H1 (cell line): Measurements from ENCODE around the gene POLR2L. TPM values are rescaled to one million over a fixed set of nuclear protein-coding genes. Genes with fewer than 3 reads are reported as not detected.

Experiments used
- CTCF ChIA-PET: fragments of 300-600 bp; sonication (Branson Sonifier 250); formaldehyde crosslinking; loops from one replicate; lab custom pipeline; 2021; ENCODE audit not compliant: partially characterized antibody; lab: Charles Lee
- POLR2A ChIA-PET: fragments of 300-600 bp; sonication (Branson Sonifier 250); formaldehyde crosslinking; loops from one replicate; lab custom pipeline; 2021; ENCODE audit warnings: inconsistent platforms; ENCODE audit not compliant: partially characterized antibody; lab: Charles Lee
- DNase-seq, 2 experiments: peaks; one replicate each; pipeline versions ENCODE4 v3.0.0 to v3.0.0-alpha.2; 2010 to 2022; ENCODE audit warnings: low spot score in 2 of 2, low read depth in 1 of 2, mixed read lengths in 1 of 2
- FAIRE-seq: peaks from 2 replicates; lab custom pipeline; 2011; peaks lifted over from hg19 to GRCh38; lab: Jason Lieb, UNC
- H2AFZ ChIP-seq: 2 replicates; pipeline ENCODE4 v1.8.1; 2012; ENCODE audit warnings: low read length, inconsistent platforms
- H2AK5ac ChIP-seq: 2 replicates; pipeline ENCODE4 v1.6.1; 2013; ENCODE audit warnings: low read depth, low read length
- H2BK120ac ChIP-seq: replicated peaks from 2 replicates; pipeline ENCODE3; 2013; ENCODE audit warnings: low read depth, low read length, inconsistent platforms
- H2BK12ac ChIP-seq: 2 replicates; pipeline ENCODE4 v1.6.1; 2013; ENCODE audit warnings: low read depth, low read length
- H2BK15ac ChIP-seq: 2 replicates; pipeline ENCODE4 v1.6.1; 2013; ENCODE audit warnings: low read length
- H2BK20ac ChIP-seq: 2 replicates; pipeline ENCODE4 v1.6.1; 2013; ENCODE audit warnings: low read length
- H2BK5ac ChIP-seq: 2 replicates; pipeline ENCODE4 v1.6.1; 2013; ENCODE audit warnings: low read depth, low read length
- H3K14ac ChIP-seq: 2 replicates; pipeline ENCODE4 v1.6.1; 2013; ENCODE audit warnings: inconsistent platforms; ENCODE audit not compliant: insufficient read length
- H3K18ac ChIP-seq: 2 replicates; pipeline ENCODE4 v1.6.1; 2013; ENCODE audit warnings: low read length; ENCODE audit errors: extremely low read depth
- H3K23ac ChIP-seq: 2 replicates; pipeline ENCODE4 v1.6.1; 2013; ENCODE audit warnings: inconsistent platforms; ENCODE audit not compliant: insufficient read length
- H3K23me2 ChIP-seq: 2 replicates; pipeline ENCODE4 v1.6.1; 2013; ENCODE audit warnings: low read depth, low read length
- H3K27ac ChIP-seq: 2 replicates; pipeline ENCODE4 v1.6.1; 2011; ENCODE audit warnings: low read depth, low read length, inconsistent platforms
- H3K27me3 ChIP-seq, 4 experiments: replicated peaks in 1 of 4; 1 replicate in 1 of 4; 2 replicates in 3 of 4; pipeline versions ENCODE4 v1.6.1 to v1.8.1; 2011 to 2013; ENCODE audit warnings: low read length in 3 of 4, mild to moderate bottlenecking in 3 of 4, inconsistent platforms in 2 of 4, mixed read lengths in 2 of 4, moderate library complexity in 1 of 4; ENCODE audit not compliant: control insufficient read depth in 3 of 4, insufficient read depth in 3 of 4; ENCODE audit errors: extremely low read depth in 1 of 4
- H3K36me3 ChIP-seq, 4 experiments: 2 replicates each; pipeline versions ENCODE4 v1.6.1 to v1.8.1; 2011 to 2013; ENCODE audit warnings: mild to moderate bottlenecking in 4 of 4, low read length in 3 of 4, moderate library complexity in 2 of 4, control low read depth in 1 of 4, inconsistent platforms in 1 of 4; ENCODE audit not compliant: insufficient read depth in 4 of 4, control insufficient read depth in 2 of 4
- H3K4ac ChIP-seq: replicated peaks from 2 replicates; pipeline ENCODE3; 2013; ENCODE audit warnings: low read length, low read depth, mixed read lengths, inconsistent platforms; ENCODE audit not compliant: insufficient read length
- H3K4me1 ChIP-seq, 4 experiments: replicated peaks in 1 of 4; 1 replicate in 1 of 4; 2 replicates in 3 of 4; pipeline versions ENCODE4 v1.6.1 to v1.8.1; 2011 to 2013; ENCODE audit warnings: low read length in 3 of 4, inconsistent platforms in 2 of 4, mixed read lengths in 1 of 4; ENCODE audit not compliant: insufficient read depth in 4 of 4, control insufficient read depth in 3 of 4
- H3K4me2 ChIP-seq, 2 experiments: 2 replicates each; pipeline versions ENCODE4 v1.6.1 to v1.8.1; 2011 to 2013; ENCODE audit warnings: low read depth in 2 of 2, low read length in 2 of 2, control low read depth in 1 of 2, inconsistent platforms in 1 of 2, mild to moderate bottlenecking in 1 of 2; ENCODE audit not compliant: insufficient read depth in 1 of 2
- H3K4me3 ChIP-seq, 4 experiments: fragments of 200-600, 300-600 bp in 1 of 4; sonication (generic), shearing (Covaris generic), sonication (Bioruptor Twin) in 1 of 4; 2 replicates each; pipeline versions ENCODE4 v1.5.1 to v1.8.1; 2011 to 2016; ENCODE audit warnings: low read length in 4 of 4, low read depth in 3 of 4, control low read depth in 2 of 4, inconsistent platforms in 2 of 4, mild to moderate bottlenecking in 2 of 4, mixed read lengths in 1 of 4, moderate library complexity in 1 of 4; ENCODE audit not compliant: insufficient read depth in 2 of 4; ENCODE audit errors: extremely low read depth in 1 of 4
- H3K56ac ChIP-seq: replicated peaks from 2 replicates; pipeline ENCODE3; 2013; ENCODE audit warnings: low read depth, mild to moderate bottlenecking, mixed read lengths, low read length, inconsistent platforms; ENCODE audit not compliant: insufficient read length
- H3K79me1 ChIP-seq: 2 replicates; pipeline ENCODE4 v1.6.1; 2013; ENCODE audit warnings: low read depth, low read length, control low read depth
- H3K79me2 ChIP-seq, 2 experiments: 2 replicates each; pipeline versions ENCODE4 v1.6.1 to v1.8.1; 2012 to 2013; ENCODE audit warnings: low read length in 2 of 2, mild to moderate bottlenecking in 2 of 2, inconsistent platforms in 1 of 2; ENCODE audit not compliant: insufficient read depth in 2 of 2, control insufficient read depth in 1 of 2
- H3K9ac ChIP-seq, 4 experiments: replicated peaks in 1 of 4; 1 replicate in 1 of 4; 2 replicates in 3 of 4; pipeline versions ENCODE4 v1.6.1 to v1.8.1; 2011 to 2013; ENCODE audit warnings: low read depth in 3 of 4, low read length in 3 of 4, control low read depth in 2 of 4, mild to moderate bottlenecking in 2 of 4, moderate library complexity in 2 of 4, inconsistent platforms in 1 of 4; ENCODE audit errors: extremely low read depth in 1 of 4
- H3K9me3 ChIP-seq, 2 experiments: 2 replicates each; pipeline versions ENCODE4 v1.6.1 to v1.8.1; 2012 to 2013; ENCODE audit warnings: mild to moderate bottlenecking in 2 of 2, moderate library complexity in 2 of 2, control low read depth in 1 of 2, inconsistent platforms in 1 of 2, low read depth in 1 of 2, low read length in 1 of 2, mixed read lengths in 1 of 2; ENCODE audit not compliant: insufficient read depth in 2 of 2
- H4K20me1 ChIP-seq, 2 experiments: replicated peaks in 1 of 2; 2 replicates each; pipeline versions ENCODE3 to v1.8.1; 2011 to 2013; ENCODE audit warnings: inconsistent platforms in 2 of 2, low read length in 2 of 2, mild to moderate bottlenecking in 1 of 2; ENCODE audit not compliant: insufficient read depth in 2 of 2, control insufficient read depth in 1 of 2
- H4K5ac ChIP-seq: 2 replicates; pipeline ENCODE4 v1.6.1; 2013; ENCODE audit warnings: low read length, low read depth, mixed read lengths, inconsistent platforms; ENCODE audit not compliant: insufficient read length
- H4K8ac ChIP-seq: 2 replicates; pipeline ENCODE4 v1.8.0; 2013; ENCODE audit warnings: mild to moderate bottlenecking, moderate library complexity, low read length, inconsistent platforms; ENCODE audit not compliant: insufficient read depth; ENCODE audit errors: extremely low read depth
- H4K91ac ChIP-seq: replicated peaks from 2 replicates; pipeline ENCODE3; 2013; ENCODE audit warnings: low read length, mixed read lengths, inconsistent platforms; ENCODE audit not compliant: insufficient read length
- ASH2L ChIP-seq: fragments of 200-600, 300-600 bp; sonication (generic); IDR thresholded peaks from one replicate; pipeline ENCODE4 v1.7.1; 2017; ENCODE audit warnings: low read length
- CBX5 ChIP-seq: fragments of 300-800, 300-1000 bp; sonication (generic); IDR thresholded peaks from 2 replicates; pipeline ENCODE4 v1.7.1; 2016; ENCODE audit warnings: antibody characterized with exemption, low read length, low read depth
- CEBPB ChIP-seq: IDR thresholded peaks from 2 replicates; pipeline ENCODE4 v1.6.1; 2012; ENCODE audit warnings: low read depth, low read length
- EP300 ChIP-seq, 2 experiments: IDR thresholded peaks; 1 replicate in 1 of 2; 2 replicates in 1 of 2; pipeline ENCODE4 v1.6.1; 2011 to 2012; ENCODE audit warnings: low read depth in 2 of 2, low read length in 2 of 2, mild to moderate bottlenecking in 2 of 2, borderline replicate concordance in 1 of 2, inconsistent platforms in 1 of 2, moderate library complexity in 1 of 2
- RNF2 ChIP-seq: fragments of 200-900, 300-1000 bp; sonication (generic); IDR thresholded peaks from 2 replicates; pipeline ENCODE4 v1.7.1; 2016; ENCODE audit warnings: borderline replicate concordance, low read depth, mild to moderate bottlenecking, antibody characterized with exemption, low read length; ENCODE audit not compliant: poor library complexity, severe bottlenecking; ENCODE audit errors: missing control alignments
- TAF1 ChIP-seq: IDR thresholded peaks from 2 replicates; pipeline ENCODE4 v1.6.1; 2011; ENCODE audit warnings: mild to moderate bottlenecking, low read depth, low read length
- TBP ChIP-seq: IDR thresholded peaks from 2 replicates; pipeline ENCODE4 v1.6.1; 2011; ENCODE audit warnings: low read depth, low read length, improper control_type of control experiment
- WGBS, 2 experiments: shearing (Covaris generic) in 1 of 2; methylation state at CpG; one replicate each; pipeline versions ENCODE4 v1.1.6 to v1.1.7; 2013 to 2015; ENCODE audit warnings: low lambda C conversion rate in 2 of 2, mixed read lengths in 2 of 2, inconsistent platforms in 1 of 2, low coverage in 1 of 2, missing lambda C conversion rate in 1 of 2; ENCODE audit not compliant: insufficient replicate concordance in 2 of 2, insufficient coverage in 1 of 2, insufficient read length in 1 of 2; ENCODE audit errors: extremely low coverage in 1 of 2, missing lambda C conversion rate in 1 of 2; 5-methylcytosine and 5-hydroxymethylcytosine counted together
- polyA plus RNA-seq, 7 experiments: library from polyadenylated mRNA; depleted of rRNA in 3 of 7; stranded (reverse) in 5 of 7; unstranded in 2 of 7; fragments of >200 nt in 5 of 7; fragments of 200-250 nt in 2 of 7; gene quantifications; 1 replicate in 5 of 7; 2 replicates in 1 of 7; 4 replicates in 1 of 7; pipeline versions ENCODE4 v1.2.1 to v1.2.3, GENCODE V29; 2011 to 2013; ENCODE audit warnings: missing spikeins in 2 of 7, mixed read lengths in 2 of 7
- total RNA-seq: library from RNA; stranded (reverse); fragmentation: NEBNext Ultra II Directional; extraction: Animal tissue kit (Norgen Biotek cat#: 25700); gene quantifications from 2 replicates; pipeline ENCODE4 v1.2.1, GENCODE V29; 2021
- TF ChIP-seq, protein P1 (sequence below): IDR thresholded peaks from 2 replicates; pipeline ENCODE4 v1.6.1; 2012; ENCODE audit warnings: low read length, inconsistent platforms
- TF ChIP-seq, protein P2 (sequence below): IDR thresholded peaks from 2 replicates; pipeline ENCODE4 v1.6.1; 2011; ENCODE audit warnings: low read depth, mild to moderate bottlenecking, low read length; ENCODE audit not compliant: insufficient read depth

The POLR2L gene
- total and polyA plus RNA-seq, 2 of the 8 experiments (the other 6 are each of a cell fraction or from before 2014, with no cell fraction given): 140 to 151 TPM

DNA sequence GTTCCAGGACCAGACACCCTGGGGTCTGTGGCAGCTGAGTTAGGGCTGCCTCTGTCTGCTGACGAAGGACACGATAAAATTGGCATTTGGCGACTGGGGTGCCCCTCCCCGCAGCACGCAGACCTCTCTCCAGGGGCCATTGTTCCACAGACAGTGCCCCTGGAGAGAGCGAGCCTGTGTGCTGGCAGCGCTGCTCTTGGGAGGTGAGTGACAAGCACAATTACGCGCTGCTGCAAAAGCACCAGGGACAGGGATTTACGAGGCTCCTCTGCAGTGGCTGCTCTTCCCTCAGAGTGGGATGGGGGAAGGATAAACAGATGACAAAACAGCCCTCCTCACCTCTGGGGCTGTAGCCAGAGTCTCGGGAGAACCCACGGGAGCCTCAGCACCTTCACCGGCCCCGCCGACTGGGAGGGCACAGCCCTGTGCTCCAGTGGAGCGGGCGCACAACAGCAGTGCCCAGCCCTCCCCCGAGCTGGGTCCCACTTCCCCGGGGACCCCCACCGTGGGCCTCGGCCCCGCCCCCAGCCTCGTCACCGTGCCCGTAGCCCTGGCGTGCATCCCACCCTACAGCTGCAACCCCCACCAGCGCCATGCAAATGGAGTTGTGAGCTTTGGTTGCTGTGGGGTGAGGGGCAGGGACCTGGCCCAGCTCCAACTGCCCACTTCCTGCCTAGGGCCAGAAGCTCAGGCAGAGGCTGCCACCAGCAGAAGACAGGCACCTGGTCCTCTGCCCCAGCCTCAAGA lies 48.6 kb upstream of the POLR2L start:
- CTCF ChIA-PET: interaction anchor here (0.6 to 4.8 kb wide), 15 partner anchors 10 to 99 kb away, joined by 3 to 20 read pairs (median 3); no protein-coding TSS in a partner anchor
- TF ChIP-seq, protein P1, sequence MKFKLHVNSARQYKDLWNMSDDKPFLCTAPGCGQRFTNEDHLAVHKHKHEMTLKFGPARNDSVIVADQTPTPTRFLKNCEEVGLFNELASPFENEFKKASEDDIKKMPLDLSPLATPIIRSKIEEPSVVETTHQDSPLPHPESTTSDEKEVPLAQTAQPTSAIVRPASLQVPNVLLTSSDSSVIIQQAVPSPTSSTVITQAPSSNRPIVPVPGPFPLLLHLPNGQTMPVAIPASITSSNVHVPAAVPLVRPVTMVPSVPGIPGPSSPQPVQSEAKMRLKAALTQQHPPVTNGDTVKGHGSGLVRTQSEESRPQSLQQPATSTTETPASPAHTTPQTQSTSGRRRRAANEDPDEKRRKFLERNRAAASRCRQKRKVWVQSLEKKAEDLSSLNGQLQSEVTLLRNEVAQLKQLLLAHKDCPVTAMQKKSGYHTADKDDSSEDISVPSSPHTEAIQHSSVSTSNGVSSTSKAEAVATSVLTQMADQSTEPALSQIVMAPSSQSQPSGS: no peak
- TF ChIP-seq TBP: no peak
- TF ChIP-seq EP300 (IDR thresholded peaks at IDR 0.05; ENCODE audit: borderline replicate concordance in 1 of 2, low read depth in 2 of 2, low read length in 2 of 2): no peak
- no peak for TF ChIP-seq ASH2L
- no peak for TF ChIP-seq RNF2
- TF ChIP-seq TAF1: no peak
- TF ChIP-seq CBX5: no peak
- TF ChIP-seq, protein P2, sequence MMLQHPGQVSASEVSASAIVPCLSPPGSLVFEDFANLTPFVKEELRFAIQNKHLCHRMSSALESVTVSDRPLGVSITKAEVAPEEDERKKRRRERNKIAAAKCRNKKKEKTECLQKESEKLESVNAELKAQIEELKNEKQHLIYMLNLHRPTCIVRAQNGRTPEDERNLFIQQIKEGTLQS: no peak
- no peak for TF ChIP-seq CEBPB

More for the DNA sequence above, 48.6 kb upstream of the POLR2L start:
- no peaks in the 10 kb centered on the region for H3K9me3 ChIP-seq
- H2BK20ac ChIP-seq: no peak overlapping the region
- H3K14ac ChIP-seq: no peak overlapping the region
- H3K36me3 ChIP-seq: peaks cover 0 to 12% (median 7%) of the 10 kb centered on the region in 4 experiments; a peak in 3 of 8 replicates
- no peaks in the 10 kb centered on the region for H3K23me2 ChIP-seq
- H3K4me3 ChIP-seq: no peak overlapping the region
- peaks cover 0 to 19% of the 10 kb centered on the region in 2 experiments for H4K20me1 ChIP-seq
- H4K8ac ChIP-seq: no peak overlapping the region
- no peak overlapping the region for H3K27ac ChIP-seq
- no peak overlapping the region for H4K91ac ChIP-seq
- H2BK12ac ChIP-seq: peak overlapping the region; percentile 68; the same call in 1 of the 2 replicates
- no peak overlapping the region for H3K18ac ChIP-seq
- H2BK15ac ChIP-seq: no peak overlapping the region
- DNase-seq (no peak), FAIRE-seq (no peak)
- 84% methylated on average over 16 of the region's 27 CpGs; no CpG with 5 or more reads in 1 of the 2 experiments for WGBS, 2 experiments
- H3K79me2 ChIP-seq: no peaks in the 10 kb centered on the region
- no peak overlapping the region for H2AFZ ChIP-seq
- H3K4me1 ChIP-seq: peaks cover 0 to 5% (median 3%) of the 10 kb centered on the region in 4 experiments; a peak in 4 of 7 replicates
- H3K9ac ChIP-seq: no peak overlapping the region
- no peak overlapping the region for H3K4ac ChIP-seq
- no peak overlapping the region for H2BK120ac ChIP-seq
- H3K23ac ChIP-seq: no peak overlapping the region
- POLR2A ChIA-PET: interaction anchor here (0.7 to 2.0 kb wide), 11 partner anchors 18 to 122 kb away, joined by 3 to 8 read pairs (median 4); partner anchors contain the start of gene PNPLA2
- H4K5ac ChIP-seq: no peak overlapping the region
- no peak overlapping the region for H2BK5ac ChIP-seq
- no peak overlapping the region for H3K56ac ChIP-seq
- no peaks in the 10 kb centered on the region for H3K27me3 ChIP-seq
- H2AK5ac ChIP-seq: no peak overlapping the region
- no peaks in the 10 kb centered on the region for H3K79me1 ChIP-seq
- H3K4me2 ChIP-seq: no peak overlapping the region
